Small intestine (tissue), 7 donors: ENCODE measurements around the gene MTIF3. TPM values are rescaled to one million over a fixed set of nuclear protein-coding genes. Genes with fewer than 3 reads are reported as not detected.

Experiments used
- DNase-seq, 2 donors: peaks; one replicate each; pipeline versions ENCODE4 v3.0.0 to v3.0.0-alpha.2; 2013
- FAIRE-seq: peaks from 2 replicates; lab custom pipeline; 2012; peaks lifted over from hg19 to GRCh38; lab: Jason Lieb, UNC
- H3K27ac ChIP-seq, 3 donors: one replicate each; pipeline ENCODE4 v1.5.1; 2013; ENCODE audit warnings: low read length in 2 of 3, mild to moderate bottlenecking in 2 of 3, control low read depth in 1 of 3, inconsistent platforms in 1 of 3, low read depth in 1 of 3, moderate library complexity in 1 of 3
- H3K27me3 ChIP-seq, 3 donors: one replicate each; pipeline ENCODE4 v1.6.1; 2013; ENCODE audit warnings: low read length in 3 of 3, inconsistent platforms in 1 of 3; ENCODE audit not compliant: control insufficient read depth in 3 of 3, insufficient read depth in 3 of 3
- H3K36me3 ChIP-seq, 3 donors: one replicate each; pipeline ENCODE4 v1.6.1; 2013; ENCODE audit warnings: low read length in 3 of 3, inconsistent platforms in 1 of 3, low read depth in 1 of 3, mild to moderate bottlenecking in 1 of 3, moderate library complexity in 1 of 3; ENCODE audit not compliant: control insufficient read depth in 3 of 3, insufficient read depth in 2 of 3
- H3K4me1 ChIP-seq, 3 donors: one replicate each; pipeline ENCODE4 v1.6.1; 2013; ENCODE audit warnings: low read length in 2 of 3, inconsistent platforms in 1 of 3, low read depth in 1 of 3, mild to moderate bottlenecking in 1 of 3, moderate library complexity in 1 of 3; ENCODE audit not compliant: control insufficient read depth in 3 of 3, insufficient read depth in 2 of 3
- H3K4me3 ChIP-seq, 3 donors: one replicate each; pipeline ENCODE4 v1.5.1; 2013; ENCODE audit warnings: low read length in 3 of 3, control low read depth in 1 of 3, inconsistent platforms in 1 of 3, low read depth in 1 of 3, mild to moderate bottlenecking in 1 of 3, moderate library complexity in 1 of 3
- H3K9me3 ChIP-seq, 2 donors: one replicate each; pipeline ENCODE4 v1.6.1; 2013; ENCODE audit warnings: low read depth in 1 of 2, low read length in 1 of 2; ENCODE audit not compliant: control insufficient read depth in 2 of 2, insufficient read depth in 1 of 2
- WGBS, 3 donors: extraction: QIAGEN DNeasy Blood & Tissue Kit; methylation state at CpG; one replicate each; pipeline ENCODE4 v1.1.7; 2013; 5-methylcytosine and 5-hydroxymethylcytosine counted together
- polyA plus RNA-seq, 4 donors: library from polyadenylated mRNA; stranded (reverse) in 3 of 4; unstranded in 1 of 4; fragments of 200-250 nt in 3 of 4; fragments of 120-200 nt in 1 of 4; gene quantifications; one replicate each; pipeline versions ENCODE4 v1.2.1 to v1.2.3, GENCODE V29; 2013
- donor health status: healthy with polysubstance abuse.
- donor health status: control.
- donor health status: control.
- donor health status: Bipolar disorder and iron deficiency.
- donor health status: healthy.

Gene MTIF3
- polyA plus RNA-seq, 4 donors: 76.0 to 149 (median 110) TPM

DNA sequence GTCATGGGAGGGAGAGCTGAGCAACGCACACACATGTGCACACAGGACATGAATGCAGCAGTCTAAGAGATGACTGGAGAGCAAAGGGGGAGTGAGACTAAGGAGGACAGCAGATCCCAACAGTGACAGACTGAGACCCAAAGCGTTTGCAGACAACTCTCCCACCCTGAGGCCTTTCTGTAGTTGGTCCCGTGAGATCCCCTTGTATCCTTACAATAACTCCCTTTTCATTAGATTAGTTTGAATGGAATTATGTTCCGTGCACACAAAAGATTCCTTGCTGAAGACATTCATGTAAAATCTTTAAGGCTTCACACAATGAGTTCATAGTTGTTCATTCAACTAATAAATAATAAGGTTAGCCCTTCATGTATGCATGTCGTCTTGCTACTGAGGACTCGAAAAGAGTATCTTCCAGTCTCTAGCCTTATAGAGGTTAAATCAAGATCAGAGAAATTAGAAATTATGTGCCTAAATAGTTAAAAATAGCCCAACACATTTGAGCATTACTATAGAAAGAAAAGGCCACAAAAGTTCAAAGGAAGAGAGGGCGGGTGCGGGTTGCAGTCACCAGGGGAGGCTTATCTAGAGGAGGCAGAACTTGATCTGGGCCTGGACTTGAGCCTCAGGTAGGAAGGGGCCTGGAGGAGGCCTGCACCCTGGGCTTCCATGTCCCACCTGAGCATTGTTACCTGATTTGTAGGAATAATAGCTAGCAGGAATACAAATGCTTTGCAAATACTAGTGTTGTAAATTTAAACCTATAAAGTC, 29.1 kb downstream of the MTIF3 start:
- H3K36me3 ChIP-seq: no peaks in the 10 kb centered on the region
- FAIRE-seq (no peak), DNase-seq (peak in 1 of 2 donors; percentile 16)
- 87 to 91% (median 90%) methylated on average over 8 of the region's 8 CpGs for whole genome bisulfite sequencing, 3 donors
- no peaks in the 10 kb centered on the region for H3K9me3 ChIP-seq
- H3K4me1 ChIP-seq: peaks cover 0 to 21% (median 0%) of the 10 kb centered on the region in 3 donors
- H3K27ac ChIP-seq: no peak overlapping the region
- H3K27me3 ChIP-seq: no peaks in the 10 kb centered on the region
- no peak overlapping the region for H3K4me3 ChIP-seq

DNA sequence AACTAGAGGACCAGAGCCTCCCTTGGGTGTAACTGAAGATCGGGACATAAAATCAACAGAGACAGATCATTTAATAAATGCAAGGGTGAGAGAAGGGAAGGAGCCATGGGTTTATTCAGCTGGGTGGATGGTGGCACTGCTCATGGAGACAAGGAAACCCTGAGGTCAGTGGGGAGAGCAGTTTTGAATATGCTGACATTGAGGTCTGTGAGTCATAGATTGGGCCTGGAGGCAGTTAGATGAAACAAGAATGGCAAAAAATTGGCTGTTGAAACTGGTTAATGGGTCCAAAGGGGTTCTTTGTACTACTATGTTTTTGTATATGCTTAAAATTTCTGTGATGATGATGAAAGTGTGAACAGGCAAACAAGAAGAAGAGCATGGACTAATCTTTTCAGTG, 31.0 kb downstream of the MTIF3 start:
- FAIRE-seq (no peak), DNase-seq (no peak)
- H3K4me3 ChIP-seq: no peak overlapping the region
- no peaks in the 10 kb centered on the region for H3K36me3 ChIP-seq
- WGBS, 3 donors: 87 to 96% (median 94%) methylated on average over 1 of the region's 1 CpG
- H3K9me3 ChIP-seq: no peaks in the 10 kb centered on the region
- no peak overlapping the region for H3K27ac ChIP-seq
- H3K27me3 ChIP-seq: no peaks in the 10 kb centered on the region
- H3K4me1 ChIP-seq: peaks cover 0 to 6% (median 0%) of the 10 kb centered on the region in 3 donors

DNA sequence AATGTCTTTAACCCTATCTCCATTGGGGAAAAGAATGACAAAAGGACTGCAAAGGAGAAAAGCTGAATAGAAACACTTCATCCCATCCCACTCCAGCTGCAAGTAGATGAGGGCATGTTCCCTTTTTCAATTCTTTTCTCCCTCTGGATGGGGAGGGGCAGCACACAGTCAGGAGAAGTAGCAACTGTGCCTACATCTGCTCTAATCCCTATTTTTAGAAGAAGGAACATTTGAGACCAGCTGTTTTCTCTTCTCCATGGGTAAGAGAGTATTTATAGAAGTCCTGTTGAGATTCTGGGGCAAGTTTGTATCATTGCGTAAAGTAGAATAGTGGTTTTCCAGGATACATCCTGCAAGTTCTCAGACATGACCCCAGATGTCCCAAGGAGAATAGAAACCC, 35.2 kb downstream of the MTIF3 start:
- no peak for DNase-seq
- H3K4me1 ChIP-seq: no peaks in the 10 kb centered on the region
- H3K4me3 ChIP-seq: no peak overlapping the region
- H3K36me3 ChIP-seq: no peaks in the 10 kb centered on the region
- H3K9me3 ChIP-seq: no peaks in the 10 kb centered on the region
- FAIRE-seq: no peak
- no peaks in the 10 kb centered on the region for H3K27me3 ChIP-seq
- 70 to 100% (median 86%) methylated on average over 1 of the region's 1 CpG for WGBS, 3 donors
- H3K27ac ChIP-seq: no peak overlapping the region

DNA sequence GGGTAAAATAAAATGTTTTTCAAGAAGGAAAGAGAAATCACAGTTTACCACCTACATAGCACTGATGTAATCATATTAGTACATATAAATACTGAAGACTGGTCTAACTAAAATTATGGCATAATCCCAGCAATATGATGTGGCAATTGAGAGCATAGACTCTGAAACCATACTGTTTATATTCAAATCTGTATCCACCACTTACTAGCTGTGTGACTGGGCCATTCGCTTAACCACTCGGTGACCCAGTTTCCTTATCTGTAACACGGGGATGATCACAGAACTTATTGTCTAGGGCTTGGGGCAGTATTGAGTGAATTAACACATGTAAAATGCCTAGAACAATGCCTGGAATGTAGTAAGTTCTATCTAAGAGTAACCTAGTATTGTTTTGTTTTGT, 39.0 kb downstream of the MTIF3 start:
- Histone ChIP-seq H3K27me3 (no peaks in the 10 kb centered on the region), H3K36me3 (no peaks in the 10 kb centered on the region), H3K4me1 (peaks cover 0 to 25% (median 0%) of the 10 kb centered on the region in 3 donors), H3K9me3 (no peaks in the 10 kb centered on the region), H3K4me3 (no peak overlapping the region), H3K27ac (no peak overlapping the region)
- no peak for DNase-seq
- 64 to 75% (median 67%) methylated on average over 3 of the region's 3 CpGs for WGBS, 3 donors
- no peak for FAIRE-seq

DNA sequence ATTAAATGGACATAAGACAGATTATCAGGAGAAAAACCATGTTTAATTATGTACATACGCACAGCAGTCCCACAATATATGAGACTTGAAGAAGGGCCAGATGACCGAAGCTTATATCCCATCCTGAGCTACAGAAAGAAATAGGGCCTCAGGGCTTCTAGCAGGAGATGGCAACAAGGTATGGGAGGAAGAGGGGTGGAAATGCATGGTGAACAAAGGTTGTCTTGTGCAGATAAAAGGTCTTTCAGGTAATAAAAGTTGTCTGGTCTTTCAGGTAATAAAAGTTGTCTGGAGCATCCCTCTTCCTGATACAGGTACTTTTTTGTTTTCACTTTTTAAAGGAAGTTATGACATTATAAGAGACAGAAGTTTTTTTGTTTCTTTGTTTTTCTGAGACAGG, 41.4 kb downstream of the MTIF3 start:
- DNase-seq: peak; percentile 16 to 49
- Histone ChIP-seq H3K4me3 (no peak overlapping the region), H3K27ac (peak overlapping the region in 1 of 3 donors; percentile 55), H3K27me3 (no peaks in the 10 kb centered on the region), H3K9me3 (no peaks in the 10 kb centered on the region), H3K4me1 (peaks cover 0 to 47% (median 7%) of the 10 kb centered on the region in 3 donors), H3K36me3 (no peaks in the 10 kb centered on the region)
- FAIRE-seq: no peak
- 86 to 92% (median 90%) methylated on average over 2 of the region's 2 CpGs for WGBS, 3 donors

DNA sequence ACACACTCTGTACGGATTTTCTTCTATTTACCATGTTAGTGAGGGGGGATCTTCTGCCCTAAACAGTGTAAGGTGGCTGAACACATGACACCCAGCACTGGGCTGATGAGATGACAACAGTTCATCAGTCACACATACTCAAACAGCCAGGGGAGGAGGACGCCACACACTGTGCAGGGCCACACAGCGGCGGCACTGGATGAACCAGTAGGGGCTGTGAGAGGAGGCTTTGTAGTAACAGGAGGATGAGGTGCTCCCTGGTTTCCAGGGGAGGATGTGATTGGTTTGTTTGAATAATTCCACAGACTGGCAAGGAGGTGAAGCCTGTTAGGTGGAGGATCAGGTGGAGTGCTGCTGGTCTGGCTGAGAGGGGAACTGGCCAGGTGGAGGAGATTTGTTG, 42.3 kb downstream of the MTIF3 start:
- no peak for FAIRE-seq
- Histone ChIP-seq H3K27ac (no peak overlapping the region), H3K27me3 (no peaks in the 10 kb centered on the region), H3K36me3 (no peaks in the 10 kb centered on the region), H3K4me3 (no peak overlapping the region), H3K9me3 (no peaks in the 10 kb centered on the region), H3K4me1 (peaks cover 0 to 56% (median 13%) of the 10 kb centered on the region in 3 donors)
- 85 to 92% (median 87%) methylated on average over 4 of the region's 4 CpGs for WGBS, 3 donors
- DNase-seq: no peak

DNA sequence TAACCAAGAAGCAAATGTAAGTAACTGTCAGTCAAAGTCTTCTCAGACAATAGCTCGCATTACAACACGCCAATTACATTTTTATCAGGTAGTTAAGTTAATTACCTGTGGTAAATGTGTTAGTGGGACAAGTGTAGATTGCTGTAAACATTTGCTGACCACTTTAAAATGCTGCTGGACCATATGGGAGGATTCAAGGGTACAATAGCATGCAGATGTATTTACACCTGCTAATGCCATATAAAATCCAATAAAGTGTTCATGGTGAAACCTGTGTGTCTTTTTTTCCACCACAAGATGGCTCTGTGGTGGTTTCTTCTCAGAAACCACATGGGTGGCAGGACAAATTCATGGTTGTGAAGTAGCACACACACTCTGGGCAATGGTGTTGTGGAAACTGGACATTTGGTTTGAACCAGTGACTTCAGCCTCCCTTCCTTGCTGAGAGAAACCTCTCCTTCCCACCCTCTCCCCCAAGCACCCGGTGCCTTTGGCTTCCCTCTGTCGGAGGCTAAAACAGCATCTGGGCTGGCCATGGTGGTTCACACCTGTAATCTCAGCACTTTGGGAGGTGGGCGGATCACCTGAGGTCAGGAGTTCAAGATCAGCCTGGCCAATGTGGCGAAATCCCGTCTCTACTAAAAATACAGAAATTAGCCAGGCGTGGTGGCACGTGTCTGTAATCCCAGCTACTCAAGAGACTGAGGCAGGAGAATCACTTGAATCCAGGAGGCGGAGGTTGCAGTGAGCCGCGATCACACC, 44.0 kb downstream of the MTIF3 start:
- 61 to 77% (median 61%) methylated on average over 12 of the region's 12 CpGs for WGBS, 3 donors
- H3K36me3 ChIP-seq: no peaks in the 10 kb centered on the region
- FAIRE-seq: no peak
- H3K27ac ChIP-seq: peak overlapping the region in 1 of 3 donors; percentile 86
- H3K27me3 ChIP-seq: no peaks in the 10 kb centered on the region
- no peak overlapping the region for H3K4me3 ChIP-seq
- peaks cover 4 to 67% (median 14%) of the 10 kb centered on the region in 3 donors for H3K4me1 ChIP-seq
- H3K9me3 ChIP-seq: no peaks in the 10 kb centered on the region
- DNase-seq: peak; percentile 82 to 84

DNA sequence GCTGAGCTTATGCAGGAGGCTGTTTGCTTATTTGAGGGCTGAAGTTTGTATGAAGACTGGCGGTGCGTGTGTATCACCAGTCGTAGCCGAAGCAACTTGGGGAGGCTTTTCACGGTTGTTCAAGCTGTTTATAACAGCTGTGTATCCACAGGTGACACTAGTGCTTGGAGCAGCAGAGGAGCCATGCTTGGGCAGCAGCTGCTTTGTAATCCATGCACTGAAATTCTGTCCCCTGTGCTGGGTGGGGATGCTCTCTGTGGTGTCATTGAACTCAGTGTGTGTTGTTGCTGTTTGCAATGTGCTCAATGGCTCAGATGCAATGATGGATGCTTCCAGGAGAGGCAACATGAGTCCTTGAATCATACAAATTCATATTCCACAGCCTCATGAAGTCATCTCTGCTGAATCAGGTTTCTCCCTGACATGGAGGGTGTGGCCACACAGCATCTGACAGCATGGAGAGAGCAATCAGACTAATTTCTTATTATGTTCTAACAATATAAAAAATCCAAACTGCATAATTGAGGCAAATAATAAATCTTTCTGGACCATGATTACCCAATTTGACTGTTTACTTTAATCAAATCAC, 44.7 kb downstream of the MTIF3 start:
- Histone ChIP-seq H3K4me1 (peaks cover 6 to 67% (median 14%) of the 10 kb centered on the region in 3 donors), H3K9me3 (no peaks in the 10 kb centered on the region), H3K27me3 (no peaks in the 10 kb centered on the region), H3K4me3 (no peak overlapping the region), H3K27ac (peak overlapping the region; percentile 86 to 92 (median 88)), H3K36me3 (no peaks in the 10 kb centered on the region)
- FAIRE-seq (no peak), DNase-seq (peak; percentile 72 to 80)
- 86 to 90% (median 87%) methylated on average over 5 of the region's 5 CpGs for WGBS, 3 donors
